HG02678 (cell line): ENCODE data around the gene SLC22A5.
"Not testable (repeated sequence)": the region's sequence is repeated elsewhere in the genome, so short reads cannot be mapped to it uniquely, and the experiment has no call there.

Source experiments
- ATAC-seq: cut with Tn5 transposase; IDR thresholded peaks from one replicate; pipeline ENCODE4 v1.9.1; 2021; ENCODE audit warnings: mild to moderate bottlenecking, moderate library complexity; ENCODE audit not compliant: unreplicated experiment

Gene SLC22A5

DNA sequence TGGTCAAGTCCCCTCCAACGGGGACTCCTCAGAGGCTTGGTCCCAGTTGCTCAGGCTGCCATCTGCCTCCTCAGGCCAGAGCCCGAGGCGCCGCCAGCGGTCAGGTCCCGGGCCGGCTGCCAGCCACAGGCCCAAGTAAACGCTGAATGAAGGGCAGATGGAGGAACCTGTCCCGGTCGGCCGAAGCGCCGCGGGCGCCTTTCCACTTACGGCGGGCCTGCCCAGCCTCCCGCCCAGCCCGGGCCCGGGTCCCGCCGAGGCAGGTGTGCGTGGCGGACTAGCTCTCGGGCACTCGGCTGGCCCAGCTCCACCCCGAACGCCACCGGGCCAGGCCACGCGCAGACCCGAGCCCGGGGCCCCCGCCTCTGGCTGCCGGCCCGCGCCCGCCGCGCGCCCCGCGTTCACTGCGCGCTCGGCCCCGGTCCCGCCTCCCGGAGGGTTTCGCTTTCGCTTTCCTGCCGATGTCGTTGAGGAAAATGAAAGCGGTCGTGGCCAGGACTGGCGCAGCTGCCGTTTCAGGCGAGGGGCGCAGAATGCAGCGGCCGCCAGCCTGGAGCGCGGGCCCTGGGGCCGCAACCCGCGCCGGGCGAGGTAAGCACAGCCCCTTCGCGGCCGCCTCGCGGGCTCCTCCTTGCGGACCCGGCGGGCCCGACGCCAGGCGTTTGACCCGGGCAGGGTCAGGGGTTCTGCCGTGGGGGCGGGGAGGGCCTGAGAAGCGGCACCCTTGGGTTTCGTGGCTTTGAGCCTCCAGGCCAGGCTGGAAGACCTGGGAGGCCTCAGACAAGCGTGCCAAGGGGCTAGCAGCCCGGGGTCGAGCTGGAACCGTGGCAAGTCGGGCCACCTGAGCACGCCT is 41.2 kb downstream of the SLC22A5 start:
- ATAC-seq: peak; percentile 72

GRCh38 chr5:132411304-132412013 is 41.9 kb downstream of the SLC22A5 start:
- no peak for ATAC-seq

GRCh38 chr5:132413567-132413966 is 44.1 kb downstream of the SLC22A5 start:
- no peak for ATAC-seq

- no peak for ATAC-seq
Measured at GRCh38 chr5:132414634-132415378, 45.3 kb downstream of the SLC22A5 start.

DNA sequence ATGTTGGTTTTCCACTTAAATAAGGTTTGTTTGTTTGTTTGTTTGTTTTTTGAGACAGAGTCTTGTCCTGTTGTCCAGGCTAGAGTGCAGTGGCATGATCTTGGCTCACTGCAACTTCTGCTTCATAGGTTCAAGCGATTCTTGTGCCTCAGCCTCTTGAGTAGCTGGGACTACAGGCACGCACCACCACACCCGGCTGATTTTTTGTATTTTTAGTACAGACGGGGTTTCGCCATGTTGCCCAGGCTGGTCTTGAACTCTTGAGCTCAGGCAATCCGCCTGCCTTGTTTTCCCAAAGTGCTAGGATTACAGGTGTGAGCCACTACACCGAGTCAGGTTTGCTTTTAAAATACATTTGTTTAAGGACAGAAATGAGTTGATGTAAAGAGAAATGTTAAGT is 46.0 kb downstream of the SLC22A5 start:
- not testable (repeated sequence) for ATAC-seq

DNA sequence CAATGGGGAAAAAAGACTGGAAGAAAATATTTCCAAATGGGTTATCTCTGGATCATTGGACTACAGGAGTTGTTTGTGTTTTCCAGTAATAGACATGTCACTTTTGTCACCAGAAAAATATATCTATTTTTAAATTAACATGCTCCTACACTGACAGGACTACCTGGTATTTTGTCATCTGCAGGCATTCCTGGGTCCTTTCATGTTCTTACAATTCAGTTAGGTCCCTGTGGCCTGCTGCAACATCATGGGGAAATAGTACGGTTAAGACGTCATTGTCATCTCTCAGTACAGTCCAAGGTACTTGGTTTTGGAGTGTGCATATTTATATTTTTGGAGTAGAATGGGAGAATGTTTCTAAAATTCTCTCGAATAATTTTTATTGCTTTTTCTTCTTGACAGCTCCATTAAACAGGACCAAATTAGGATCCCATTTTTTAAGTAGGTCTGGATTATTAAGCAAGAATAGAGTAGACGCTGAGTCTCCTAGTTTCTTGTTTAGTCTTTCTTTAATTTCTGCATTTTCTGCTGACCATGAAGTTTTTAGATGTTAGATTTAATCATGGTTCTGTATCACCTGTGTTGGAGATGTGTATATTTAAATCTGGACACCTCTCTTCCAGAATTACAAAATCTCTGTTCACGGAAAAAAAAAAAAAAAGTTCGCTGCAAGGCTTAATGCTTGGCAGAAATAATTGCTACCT is 46.9 kb downstream of the SLC22A5 start:
- no peak for ATAC-seq

DNA sequence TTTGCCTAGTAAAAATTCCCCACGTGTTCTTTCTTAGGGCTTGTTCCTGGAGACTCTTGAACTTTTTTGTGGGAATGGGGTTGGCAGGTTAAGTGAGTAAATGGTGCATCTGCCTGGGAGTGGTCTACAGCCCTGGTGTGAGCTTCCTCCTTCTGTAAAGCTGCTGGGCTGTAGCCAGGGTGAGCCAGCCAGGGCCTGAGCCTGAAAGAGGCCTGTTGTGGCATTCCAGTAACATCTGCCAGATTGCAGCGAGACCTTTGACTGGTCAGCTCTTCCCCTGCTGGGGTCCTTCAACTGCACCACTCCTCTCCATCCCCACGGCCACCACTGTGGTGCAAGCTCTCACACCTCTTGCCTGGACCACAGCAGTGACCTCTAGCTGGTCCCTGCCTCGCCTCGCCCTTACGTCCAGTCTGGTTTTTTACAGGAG is 47.5 kb downstream of the SLC22A5 start:
- ATAC-seq: no peak

DNA sequence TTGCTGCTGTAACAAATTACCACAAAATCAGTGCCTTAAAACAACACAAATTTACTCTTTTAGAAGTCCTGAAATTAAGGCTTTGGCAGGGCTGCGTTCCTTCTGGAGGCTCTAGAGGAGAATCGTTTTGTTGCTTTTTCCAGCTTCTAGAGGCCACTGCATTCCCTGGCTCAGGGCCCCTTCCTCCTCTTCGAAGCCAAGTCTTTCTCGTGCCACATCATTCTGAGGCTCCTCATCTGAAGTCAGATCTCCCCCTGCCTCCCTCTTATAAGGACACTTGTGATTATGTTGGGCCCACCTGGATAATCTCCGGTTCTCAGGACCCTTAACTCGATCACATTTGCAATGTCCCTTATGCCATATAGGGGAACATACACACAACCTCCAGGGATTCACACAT is 48.0 kb downstream of the SLC22A5 start:
- no peak for ATAC-seq

GRCh38 chr5:132417889-132418485 is 48.5 kb downstream of the SLC22A5 start:
- ATAC-seq: no peak

DNA sequence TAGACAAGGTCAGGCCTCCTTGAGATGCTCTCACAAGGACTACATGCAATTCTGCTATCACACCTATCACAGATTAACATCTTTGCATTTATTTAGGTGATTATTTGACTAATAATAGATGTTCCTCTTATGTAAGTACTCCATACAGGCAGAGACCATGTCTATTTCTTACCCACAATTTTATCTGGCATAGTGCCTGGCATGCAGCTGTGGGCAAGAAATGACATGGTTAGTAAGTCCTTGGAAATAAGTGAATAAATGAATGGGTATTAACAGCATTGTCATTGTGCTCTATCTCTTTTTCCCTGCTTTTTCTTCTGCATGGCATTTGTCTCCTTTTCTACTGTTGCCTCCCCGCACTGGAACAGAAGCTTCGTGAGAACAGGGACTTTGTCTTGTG is 49.4 kb downstream of the SLC22A5 start:
- ATAC-seq: no peak

GRCh38 chr5:132419502-132420468 is 50.3 kb downstream of the SLC22A5 start:
- peak; percentile 33 for ATAC-seq

- ATAC-seq: peak; percentile 52
Measured at GRCh38 chr5:132420706-132421272, 51.3 kb downstream of the SLC22A5 start.

- ATAC-seq: no peak
Measured at GRCh38 chr5:132421462-132421861, 52.0 kb downstream of the SLC22A5 start.

DNA sequence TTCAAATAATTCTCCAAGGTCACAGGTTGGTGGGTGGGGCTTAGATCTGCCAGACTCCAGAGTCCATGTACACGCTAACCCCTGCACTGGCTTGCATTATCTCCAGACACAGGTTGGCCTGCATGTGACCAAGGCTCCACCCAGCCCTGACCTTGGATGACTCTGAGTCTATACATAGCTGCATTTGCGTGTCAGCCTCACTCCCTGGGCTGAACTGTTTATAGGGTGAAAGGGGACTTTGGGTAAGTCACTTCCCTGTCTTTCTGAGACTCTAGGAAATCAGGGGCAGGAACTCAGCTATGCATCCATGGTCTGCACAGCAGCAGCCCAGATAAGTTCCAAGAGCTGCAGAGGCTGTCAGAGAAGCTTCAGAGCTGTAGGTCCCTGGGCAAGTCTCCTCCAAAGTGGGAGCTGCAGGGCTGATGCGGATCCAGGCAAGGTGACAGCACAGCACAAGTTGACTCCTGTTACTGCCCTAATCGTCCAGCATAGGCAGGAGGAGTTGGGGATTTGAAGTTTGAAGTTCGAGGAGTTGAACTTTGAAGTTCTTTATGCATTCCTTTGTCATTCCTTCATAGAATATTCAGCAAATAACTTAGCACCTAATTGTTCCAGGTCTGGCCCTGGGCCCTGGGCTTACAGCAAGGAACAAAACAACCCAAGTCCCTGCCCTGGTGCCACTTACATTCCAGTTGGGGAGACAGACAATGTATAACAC is 53.4 kb downstream of the SLC22A5 start:
- peak; percentile 40 for ATAC-seq

DNA sequence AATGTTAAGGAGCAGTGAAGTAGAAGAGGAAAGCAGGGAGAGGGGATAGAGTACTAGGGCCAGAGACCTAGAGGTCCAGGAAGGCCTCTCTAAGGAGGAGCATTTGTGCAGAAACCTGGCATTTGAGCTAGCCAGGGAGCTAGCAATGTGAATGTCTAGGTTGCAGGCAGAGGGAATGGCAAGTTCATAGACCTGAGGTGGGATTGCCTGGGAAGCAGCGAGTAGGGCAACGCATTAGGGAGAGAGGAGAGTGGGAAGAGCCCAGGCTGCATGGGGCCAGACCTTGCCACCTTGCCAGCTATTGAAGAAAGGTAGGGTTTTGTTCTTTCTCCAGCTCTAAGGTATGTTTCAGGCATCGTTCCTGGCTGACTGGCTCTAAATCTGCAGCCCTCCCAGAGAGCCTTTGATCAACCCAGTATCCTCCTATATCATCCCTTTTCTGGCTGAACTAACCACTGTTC is 54.0 kb downstream of the SLC22A5 start:
- no peak for ATAC-seq

- no peak for ATAC-seq
Measured at GRCh38 chr5:132424167-132424880, 54.8 kb downstream of the SLC22A5 start.
